ENCODE results near the gene TAOK1. TPM values are rescaled to one million over a fixed set of nuclear protein-coding genes. Genes with fewer than 3 reads are reported as not detected.

Gene TAOK1
- total and polyA plus RNA-seq, 4 donors, result 4.3 to 20.5 (median 12.6) TPM

- Histone ChIP-seq H3K9ac (ENCODE audit: low read depth in 1 of 2, low read length in 2 of 2) (no peak overlapping the region), H3K9me3 (ENCODE audit: control insufficient read depth in 4 of 4, low read length in 3 of 4) (no peaks in the 10 kb centered on the region), H3K4me3 (ENCODE audit: low read depth in 1 of 3, low read length in 3 of 3) (no peak overlapping the region), H3K27ac (ENCODE audit: low read depth in 1 of 2, low read length in 2 of 2) (peak overlapping the region; percentile 49 to 72), H3K36me3 (ENCODE audit: control insufficient read depth in 4 of 4, insufficient read depth in 3 of 4, low read depth in 1 of 4, low read length in 3 of 4) (peaks cover 3 to 19% (median 6%) of the 10 kb centered on the region in 4 donors), H3K27me3 (ENCODE audit: control insufficient read depth in 4 of 4, insufficient read depth in 4 of 4, low read length in 3 of 4) (no peaks in the 10 kb centered on the region), H3K4me1 (ENCODE audit: control insufficient read depth in 4 of 4, insufficient read depth in 4 of 4, low read length in 3 of 4) (peaks cover 21 to 52% (median 42%) of the 10 kb centered on the region in 4 donors)
- DNase-seq (ENCODE audit: low spot score), result no peak
- no peak for TF ChIP-seq RXRA (IDR thresholded peaks at IDR 0.05)
- TF ChIP-seq MAX (IDR thresholded peaks at IDR 0.05), result no peak
- no peak for TF ChIP-seq REST (IDR thresholded peaks at IDR 0.05)
- TF ChIP-seq SP1 (IDR thresholded peaks at IDR 0.05), result no peak
- TF ChIP-seq NR2F2 (IDR thresholded peaks at IDR 0.05), result no peak
- TF ChIP-seq JUND (IDR thresholded peaks at IDR 0.05), result no peak
- TF ChIP-seq TAF1 (conservative IDR thresholded peaks at IDR 0.05), result no peak
- TF ChIP-seq EGR1 (IDR thresholded peaks at IDR 0.05; ENCODE audit: low read depth in 2 of 2), result no peak
- no peak for TF ChIP-seq HNF4G (IDR thresholded peaks at IDR 0.05)
- TF ChIP-seq GABPA (IDR thresholded peaks at IDR 0.05 in 1 of 2, conservative IDR thresholded peaks at IDR 0.05 in 1 of 2), result no peak
- no peak for TF ChIP-seq CTCF (IDR thresholded peaks at IDR 0.05; ENCODE audit: low read depth, low read length, missing input control)
- TF ChIP-seq FOXA1 (IDR thresholded peaks at IDR 0.05), result no peak
- WGBS, result 78% methylated on average over 14 of the region's 14 CpGs
Measured at GRCh38 chr17:29573871-29574731, 183.9 kb downstream of the TAOK1 start.

DNA sequence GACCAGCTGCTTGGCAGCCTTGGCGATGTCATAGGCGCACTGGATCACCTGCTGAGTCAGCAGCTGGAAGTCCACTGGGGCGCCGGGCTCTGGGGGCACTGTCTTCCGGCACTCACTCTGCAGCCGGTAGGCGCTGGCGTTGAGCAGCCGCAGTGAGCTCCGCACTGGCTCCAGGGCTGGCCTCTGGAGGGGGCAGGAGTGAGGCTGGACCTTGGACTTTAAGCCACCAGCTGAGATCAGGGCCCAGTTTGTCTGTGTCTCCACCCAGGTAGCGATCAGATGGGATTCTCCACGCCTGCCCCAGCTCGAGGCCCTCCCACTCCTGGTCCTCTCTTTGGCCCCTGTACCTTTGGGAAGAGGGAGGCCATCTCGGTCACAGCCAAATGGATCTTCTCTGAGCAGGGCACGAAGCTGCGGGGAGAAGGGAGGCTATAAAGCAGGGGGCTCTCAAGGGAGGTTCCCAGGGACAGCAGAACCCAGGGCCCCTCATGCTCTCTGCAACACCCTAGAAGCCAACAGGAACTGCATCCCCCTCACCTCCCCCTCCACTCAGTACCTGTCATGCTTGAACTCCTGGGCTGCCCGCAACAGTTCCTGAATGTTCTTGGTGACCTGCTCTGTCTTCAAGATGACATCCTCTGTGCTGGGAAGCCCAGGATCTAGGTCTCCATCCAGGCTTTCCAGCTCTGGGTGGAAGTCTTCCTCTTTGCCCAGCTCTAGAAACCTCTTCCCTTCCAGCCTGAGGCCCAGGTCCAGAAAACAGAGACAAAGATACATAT lies 184.8 kb downstream of the TAOK1 start:
- no peaks in the 10 kb centered on the region for H3K9me3 ChIP-seq (ENCODE audit: control insufficient read depth in 4 of 4, low read length in 3 of 4)
- no peaks in the 10 kb centered on the region for H3K27me3 ChIP-seq (ENCODE audit: control insufficient read depth in 4 of 4, insufficient read depth in 4 of 4, low read length in 3 of 4)
- H3K27ac ChIP-seq (ENCODE audit: low read depth in 1 of 2, low read length in 2 of 2), result peak overlapping the region; percentile 49 to 72
- H3K36me3 ChIP-seq (ENCODE audit: control insufficient read depth in 4 of 4, insufficient read depth in 3 of 4, low read depth in 1 of 4, low read length in 3 of 4), result peaks cover 3 to 21% (median 6%) of the 10 kb centered on the region in 4 donors
- 36% methylated on average over 17 of the region's 17 CpGs for WGBS
- peak; percentile 68 for DNase-seq (ENCODE audit: low spot score)
- H3K4me1 ChIP-seq (ENCODE audit: control insufficient read depth in 4 of 4, insufficient read depth in 4 of 4, low read length in 3 of 4), result peaks cover 21 to 48% (median 36%) of the 10 kb centered on the region in 4 donors
- H3K4me3 ChIP-seq (ENCODE audit: low read depth in 1 of 3, low read length in 3 of 3), result no peak overlapping the region
- H3K9ac ChIP-seq (ENCODE audit: low read depth in 1 of 2, low read length in 2 of 2), result no peak overlapping the region
- TF ChIP-seq REST (IDR thresholded peaks at IDR 0.05) (peak; percentile 65), GABPA (IDR thresholded peaks at IDR 0.05 in 1 of 2, conservative IDR thresholded peaks at IDR 0.05 in 1 of 2) (peak in 1 of 2 donors; percentile 67), HNF4A (conservative IDR thresholded peaks at IDR 0.05) (peak; percentile 98 to 99), JUND (IDR thresholded peaks at IDR 0.05) (peak in 1 of 2 donors; percentile 45), RAD21 (IDR thresholded peaks at IDR 0.05) (peak; percentile 25 to 56), HNF4G (IDR thresholded peaks at IDR 0.05) (peak; percentile 97), TAF1 (conservative IDR thresholded peaks at IDR 0.05) (no peak), SP1 (IDR thresholded peaks at IDR 0.05) (peak; percentile 96), FOXA1 (IDR thresholded peaks at IDR 0.05) (no peak), YY1 (IDR thresholded peaks at IDR 0.05) (peak; percentile 71), FOXA2 (IDR thresholded peaks at IDR 0.05) (no peak), NR2F2 (IDR thresholded peaks at IDR 0.05) (peak; percentile 21), MAX (IDR thresholded peaks at IDR 0.05) (no peak), ZBTB33 (IDR thresholded peaks at IDR 0.05) (no peak), EGR1 (IDR thresholded peaks at IDR 0.05; ENCODE audit: low read depth in 2 of 2) (peak in 1 of 2 donors; percentile 28)

Data from liver (tissue), 9 donors.